ENCODE results near the gene NOS3. TPM values are rescaled to one million over a fixed set of nuclear protein-coding genes. Genes with fewer than 3 reads are reported as not detected.

Gene NOS3
- total and polyA plus RNA-seq, 2 of the 13 experiments (the other 11 are each of a cell fraction or from before 2014, with no cell fraction given) = 3.7 to 7.5 TPM

GRCh38 chr7:151047976-151048815, 57.4 kb downstream of the NOS3 start, which contains the start of gene ASIC3:
ASIC3 (plus strand) TSS chr7:151048531; CDS start chr7:151048886, 355 bp downstream.
- Histone ChIP-seq H3K79me2 (ENCODE audit: insufficient read depth, low read length) (no peaks in the 10 kb centered on the region), H3K27ac (ENCODE audit: extremely low read length, insufficient read depth, low read length) (no peak within 1 kb of the TSS), H4K20me1 (ENCODE audit: insufficient read depth, low read length) (no peaks in the 10 kb centered on the region), H3K36me3 (replicated peaks in 1 of 2; ENCODE audit: control insufficient read depth in 1 of 2, insufficient read depth in 2 of 2, low read length in 2 of 2) (no peaks in the 10 kb centered on the region), H2AFZ (ENCODE audit: low read length) (no peak within 1 kb of the TSS), H3K4me1 (ENCODE audit: insufficient read depth, low read length) (no peaks in the 10 kb centered on the region), H3K9ac (ENCODE audit: insufficient read depth, low read depth, low read length) (no peak within 1 kb of the TSS), H3K27me3 (ENCODE audit: control insufficient read depth in 1 of 2, insufficient read depth in 2 of 2, low read length in 2 of 2) (peaks cover 1 to 12% of the 10 kb centered on the region in 2 experiments; a peak in 3 of 5 replicates), H3K9me3 (ENCODE audit: low read length) (no peaks in the 10 kb centered on the region), H3K4me2 (ENCODE audit: low read depth, low read length) (no peak within 1 kb of the TSS), H3K4me3 (replicated peaks in 1 of 3; ENCODE audit: insufficient read depth in 1 of 3, low read depth in 2 of 3, low read length in 3 of 3) (no peak within 1 kb of the TSS)
- CTCF ChIA-PET (ENCODE audit: low intra/inter-chr PET ratio, low total read pairs) = no interaction called here
- DNase-seq (ENCODE audit: low spot score) = no peak
- POLR2A ChIA-PET = no interaction called here
- in situ Hi-C loops (cut with HindIII; ENCODE audit: extremely low pct_ligation_motif_present, low pct_unique_long_range_greater_than_20kb) (no loop called here), intact Hi-C loops (cut with micrococcal nuclease; ENCODE audit: unreplicated experiment) (no loop called here)
- 68% methylated on average over 19 of the region's 22 CpGs for WGBS (ENCODE audit: low lambda C conversion rate)
- no peak for FAIRE-seq
- BruUV-seq (replicated peaks) = no TSS peak
- TF ChIP-seq TIGD3 (CRISPR knock-in tag; IDR thresholded peaks at IDR 0.05; ENCODE audit: borderline replicate concordance) = no peak
- TF ChIP-seq HMG20A (CRISPR knock-in tag; IDR thresholded peaks at IDR 0.05; ENCODE audit: borderline replicate concordance) = no peak
- no peak for ATAC-seq

- Histone ChIP-seq H3K79me2 (ENCODE audit: insufficient read depth, low read length) (no peaks in the 10 kb centered on the region), H3K27ac (ENCODE audit: extremely low read length, insufficient read depth, low read length) (no peak overlapping the region), H3K27me3 (ENCODE audit: control insufficient read depth in 1 of 2, insufficient read depth in 2 of 2, low read length in 2 of 2) (peaks cover 1 to 12% of the 10 kb centered on the region in 2 experiments; a peak in 3 of 5 replicates), H3K36me3 (replicated peaks in 1 of 2; ENCODE audit: control insufficient read depth in 1 of 2, insufficient read depth in 2 of 2, low read length in 2 of 2) (0 out of 5 replicates have a peak, but pooled peaks cover 0 to 2% of the 10 kb centered on the region in 2 experiments), H2AFZ (ENCODE audit: low read length) (no peak overlapping the region), H3K9ac (ENCODE audit: insufficient read depth, low read depth, low read length) (no peak overlapping the region), H4K20me1 (ENCODE audit: insufficient read depth, low read length) (no peaks in the 10 kb centered on the region), H3K4me3 (replicated peaks in 1 of 3; ENCODE audit: insufficient read depth in 1 of 3, low read depth in 2 of 3, low read length in 3 of 3) (no peak overlapping the region), H3K4me2 (ENCODE audit: low read depth, low read length) (no peak overlapping the region), H3K9me3 (ENCODE audit: low read length) (no peaks in the 10 kb centered on the region), H3K4me1 (ENCODE audit: insufficient read depth, low read length) (no peaks in the 10 kb centered on the region)
- DNase-seq (ENCODE audit: low spot score) (no peak), ATAC-seq (no peak), FAIRE-seq (no peak)
- ChIA-PET POLR2A (no interaction called here), CTCF (ENCODE audit: low intra/inter-chr PET ratio, low total read pairs) (no interaction called here)
- WGBS (ENCODE audit: low lambda C conversion rate) = 78% methylated on average over 26 of the region's 38 CpGs
- in situ Hi-C loops (cut with HindIII; ENCODE audit: extremely low pct_ligation_motif_present, low pct_unique_long_range_greater_than_20kb) = no loop called here
- intact Hi-C loops (cut with micrococcal nuclease; ENCODE audit: unreplicated experiment) = no loop called here
- BruUV-seq (replicated peaks) = no TSS peak
- TF ChIP-seq ZNF878 (CRISPR knock-in tag; IDR thresholded peaks at IDR 0.05) = no peak
- TF ChIP-seq TFE3 (CRISPR knock-in tag; IDR thresholded peaks at IDR 0.05) = no peak
- TF ChIP-seq ATM (IDR thresholded peaks at IDR 0.05; ENCODE audit: borderline replicate concordance) = no peak
- TF ChIP-seq ZFP62 (CRISPR knock-in tag; IDR thresholded peaks at IDR 0.05) = no peak
- TF ChIP-seq RORA (CRISPR knock-in tag; IDR thresholded peaks at IDR 0.05) = no peak
- TF ChIP-seq XRCC5 (optimal IDR thresholded peaks at IDR 0.05; ENCODE audit: low read length) = no peak
- TF ChIP-seq ZKSCAN1 (IDR thresholded peaks at IDR 0.05; ENCODE audit: low read length) = no peak
- no peak for TF ChIP-seq MAF1 (CRISPR knock-in tag; IDR thresholded peaks at IDR 0.05; ENCODE audit: borderline replicate concordance)
Observed at GRCh38 chr7:151048911-151049463, 58.2 kb downstream of the NOS3 start.
